ENCODE measurements around the gene RASD1. TPM values are rescaled to one million over a fixed set of nuclear protein-coding genes. Genes with fewer than 3 reads are reported as not detected.

Gene RASD1
- total RNA-seq, 1 experiment from 2014 or later, result 59.0 TPM

DNA sequence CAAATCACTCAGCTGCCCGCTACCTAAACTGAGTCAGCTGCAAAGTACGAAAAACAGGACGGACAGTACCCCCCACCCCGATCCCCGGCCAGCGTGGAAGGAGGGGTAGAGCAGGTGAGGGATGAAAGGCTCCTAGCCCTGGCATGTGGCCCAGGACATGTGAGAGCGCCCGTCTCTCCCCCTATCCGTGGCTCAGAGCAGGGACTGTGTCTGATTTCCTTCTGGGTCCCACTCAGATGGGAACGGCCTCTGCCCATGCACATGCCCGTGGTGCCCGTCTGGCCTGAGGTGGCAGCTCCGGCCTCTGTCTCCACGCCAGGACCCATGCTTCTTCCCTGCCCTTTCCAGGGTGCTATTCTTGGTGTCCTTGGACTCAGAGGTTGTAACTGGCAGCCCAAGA lies 30.2 kb upstream of the RASD1 start:
- no peaks in the 10 kb centered on the region for H3F3A ChIP-seq (ENCODE audit: low read length, unreplicated experiment)
- TF ChIP-seq, protein P1, sequence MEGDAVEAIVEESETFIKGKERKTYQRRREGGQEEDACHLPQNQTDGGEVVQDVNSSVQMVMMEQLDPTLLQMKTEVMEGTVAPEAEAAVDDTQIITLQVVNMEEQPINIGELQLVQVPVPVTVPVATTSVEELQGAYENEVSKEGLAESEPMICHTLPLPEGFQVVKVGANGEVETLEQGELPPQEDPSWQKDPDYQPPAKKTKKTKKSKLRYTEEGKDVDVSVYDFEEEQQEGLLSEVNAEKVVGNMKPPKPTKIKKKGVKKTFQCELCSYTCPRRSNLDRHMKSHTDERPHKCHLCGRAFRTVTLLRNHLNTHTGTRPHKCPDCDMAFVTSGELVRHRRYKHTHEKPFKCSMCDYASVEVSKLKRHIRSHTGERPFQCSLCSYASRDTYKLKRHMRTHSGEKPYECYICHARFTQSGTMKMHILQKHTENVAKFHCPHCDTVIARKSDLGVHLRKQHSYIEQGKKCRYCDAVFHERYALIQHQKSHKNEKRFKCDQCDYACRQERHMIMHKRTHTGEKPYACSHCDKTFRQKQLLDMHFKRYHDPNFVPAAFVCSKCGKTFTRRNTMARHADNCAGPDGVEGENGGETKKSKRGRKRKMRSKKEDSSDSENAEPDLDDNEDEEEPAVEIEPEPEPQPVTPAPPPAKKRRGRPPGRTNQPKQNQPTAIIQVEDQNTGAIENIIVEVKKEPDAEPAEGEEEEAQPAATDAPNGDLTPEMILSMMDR (conservative IDR thresholded peaks at IDR 0.05; ENCODE audit: low read depth, low read length), result no peak
- TF ChIP-seq EZH2phosphoT487 (IDR thresholded peaks at IDR 0.05; ENCODE audit: borderline replicate concordance, low read length) (no peak), EZH2 (IDR thresholded peaks at IDR 0.05; ENCODE audit: low read length, unreplicated experiment) (no peak)
- H3K4me1 ChIP-seq (ENCODE audit: insufficient read depth, low read length), result no peaks in the 10 kb centered on the region
- H4K20me1 ChIP-seq (ENCODE audit: low read length), result no peaks in the 10 kb centered on the region
- H3K27ac ChIP-seq (ENCODE audit: low read length), result no peak overlapping the region
- DNase-seq (no peak), ATAC-seq (no peak)
- intact Hi-C loops (cut with micrococcal nuclease), result no loop called here
- H3K4me3 ChIP-seq (ENCODE audit: low read length), result no peak overlapping the region
- ChIA-PET POLR2A (ENCODE audit: unreplicated experiment) (no interaction called here), CTCF (no interaction called here)
- BruUV-seq (replicated peaks), result no TSS peak
- H3K9me3 ChIP-seq (ENCODE audit: low read length), result no peaks in the 10 kb centered on the region
- H3K4me2 ChIP-seq (ENCODE audit: low read length), result no peak overlapping the region
- no peak overlapping the region for H2AFZ ChIP-seq (ENCODE audit: low read length)
- H3K79me2 ChIP-seq (ENCODE audit: low read length), result no peaks in the 10 kb centered on the region
- no peaks in the 10 kb centered on the region for H3K9me2 ChIP-seq (replicated peaks; ENCODE audit: low read length)
- H3K27me3 ChIP-seq (ENCODE audit: low read length), result no peaks in the 10 kb centered on the region
- no peaks in the 10 kb centered on the region for H3K36me3 ChIP-seq (ENCODE audit: low read depth, low read length)
- H3K9ac ChIP-seq (ENCODE audit: low read length), result no peak overlapping the region

DNA sequence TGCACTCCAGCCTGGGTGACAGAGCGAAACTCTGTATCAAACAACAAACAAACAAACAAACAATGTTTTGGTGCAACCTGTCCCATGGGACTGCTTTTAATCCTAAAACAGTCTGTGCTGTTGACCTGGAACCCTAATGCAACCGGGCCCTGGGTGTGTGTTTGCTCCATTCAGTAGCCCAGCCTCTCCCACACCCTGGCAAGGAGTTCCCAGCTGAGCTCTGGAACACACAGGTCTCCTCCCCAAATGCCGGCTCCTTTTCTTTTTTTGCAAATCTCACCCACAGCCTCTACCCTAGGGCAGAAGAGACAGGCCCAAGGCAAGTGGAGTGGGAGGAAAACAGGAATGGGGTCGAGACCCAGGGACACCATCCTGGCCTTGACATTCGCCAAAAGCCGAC lies 29.8 kb upstream of the RASD1 start:
- H2AFZ ChIP-seq (ENCODE audit: low read length), result no peak overlapping the region
- H3K9ac ChIP-seq (ENCODE audit: low read length), result no peak overlapping the region
- H3K4me1 ChIP-seq (ENCODE audit: insufficient read depth, low read length), result no peaks in the 10 kb centered on the region
- no peak for DNase-seq
- ChIA-PET POLR2A (ENCODE audit: unreplicated experiment) (interaction anchor here (0.6 kb wide), 1 partner anchor 1063 kb away, joined by 5 read pairs; no protein-coding TSS in a partner anchor), CTCF (no interaction called here)
- no TSS peak for BruUV-seq (replicated peaks)
- no peaks in the 10 kb centered on the region for H3F3A ChIP-seq (ENCODE audit: low read length, unreplicated experiment)
- H4K20me1 ChIP-seq (ENCODE audit: low read length), result no peaks in the 10 kb centered on the region
- H3K9me3 ChIP-seq (ENCODE audit: low read length), result no peaks in the 10 kb centered on the region
- H3K27ac ChIP-seq (ENCODE audit: low read length), result no peak overlapping the region
- no peak overlapping the region for H3K4me3 ChIP-seq (ENCODE audit: low read length)
- no peaks in the 10 kb centered on the region for H3K9me2 ChIP-seq (replicated peaks; ENCODE audit: low read length)
- intact Hi-C loops (cut with micrococcal nuclease), result no loop called here
- H3K4me2 ChIP-seq (ENCODE audit: low read length), result no peak overlapping the region
- ATAC-seq, result no peak
- no peaks in the 10 kb centered on the region for H3K79me2 ChIP-seq (ENCODE audit: low read length)
- TF ChIP-seq EZH2 (IDR thresholded peaks at IDR 0.05; ENCODE audit: low read length, unreplicated experiment) (no peak), EZH2phosphoT487 (IDR thresholded peaks at IDR 0.05; ENCODE audit: borderline replicate concordance, low read length) (no peak)
- TF ChIP-seq, protein P1 (conservative IDR thresholded peaks at IDR 0.05; ENCODE audit: low read depth, low read length), result no peak
- no peaks in the 10 kb centered on the region for H3K27me3 ChIP-seq (ENCODE audit: low read length)
- no peaks in the 10 kb centered on the region for H3K36me3 ChIP-seq (ENCODE audit: low read depth, low read length)

DNA sequence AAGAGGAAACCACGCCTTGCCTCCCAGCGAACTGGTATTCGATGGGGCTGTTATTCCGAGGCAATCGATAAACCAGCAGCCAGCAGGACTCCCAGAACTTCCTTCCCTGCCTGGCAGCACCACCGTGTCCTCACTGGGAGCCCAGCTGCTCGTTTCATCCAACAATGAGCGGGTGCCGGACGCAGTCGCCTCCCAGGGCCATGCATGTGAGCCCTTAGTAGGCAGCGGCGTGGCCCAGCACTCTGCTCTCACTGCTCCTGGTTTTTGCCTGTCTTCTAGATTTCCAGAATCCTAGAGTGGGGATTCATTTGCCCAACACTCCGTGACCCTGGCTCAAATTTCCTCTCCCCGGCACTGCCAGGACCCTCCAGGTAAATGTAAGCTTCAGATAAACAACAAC lies 29.1 kb upstream of the RASD1 start:
- POLR2A ChIA-PET (ENCODE audit: unreplicated experiment), result interaction anchor here (0.6 kb wide), 1 partner anchor 1062 kb away, joined by 5 read pairs; no protein-coding TSS in a partner anchor
- Histone ChIP-seq H3K9ac (ENCODE audit: low read length) (no peak overlapping the region), H3F3A (ENCODE audit: low read length, unreplicated experiment) (no peaks in the 10 kb centered on the region), H3K9me2 (replicated peaks; ENCODE audit: low read length) (no peaks in the 10 kb centered on the region), H3K36me3 (ENCODE audit: low read depth, low read length) (no peaks in the 10 kb centered on the region), H3K27ac (ENCODE audit: low read length) (no peak overlapping the region), H3K4me1 (ENCODE audit: insufficient read depth, low read length) (no peaks in the 10 kb centered on the region), H4K20me1 (ENCODE audit: low read length) (no peaks in the 10 kb centered on the region), H3K4me2 (ENCODE audit: low read length) (no peak overlapping the region), H2AFZ (ENCODE audit: low read length) (no peak overlapping the region), H3K27me3 (ENCODE audit: low read length) (no peaks in the 10 kb centered on the region), H3K4me3 (ENCODE audit: low read length) (no peak overlapping the region), H3K9me3 (ENCODE audit: low read length) (no peaks in the 10 kb centered on the region), H3K79me2 (ENCODE audit: low read length) (no peaks in the 10 kb centered on the region)
- DNase-seq (no peak), ATAC-seq (no peak)
- no TSS peak for BruUV-seq (replicated peaks)
- TF ChIP-seq, protein P1 (conservative IDR thresholded peaks at IDR 0.05; ENCODE audit: low read depth, low read length), result no peak
- TF ChIP-seq EZH2 (IDR thresholded peaks at IDR 0.05; ENCODE audit: low read length, unreplicated experiment) (no peak), EZH2phosphoT487 (IDR thresholded peaks at IDR 0.05; ENCODE audit: borderline replicate concordance, low read length) (no peak)
- intact Hi-C loops (cut with micrococcal nuclease), result no loop called here
- CTCF ChIA-PET, result no interaction called here
